Measurements from ENCODE around the gene IGSF10. TPM values are rescaled to one million over a fixed set of nuclear protein-coding genes. Genes with fewer than 3 reads are reported as not detected.

The IGSF10 gene
- polyA plus RNA-seq, 1 of the 3 experiments (the other 2 are of a cell fraction): 15.3 TPM

DNA sequence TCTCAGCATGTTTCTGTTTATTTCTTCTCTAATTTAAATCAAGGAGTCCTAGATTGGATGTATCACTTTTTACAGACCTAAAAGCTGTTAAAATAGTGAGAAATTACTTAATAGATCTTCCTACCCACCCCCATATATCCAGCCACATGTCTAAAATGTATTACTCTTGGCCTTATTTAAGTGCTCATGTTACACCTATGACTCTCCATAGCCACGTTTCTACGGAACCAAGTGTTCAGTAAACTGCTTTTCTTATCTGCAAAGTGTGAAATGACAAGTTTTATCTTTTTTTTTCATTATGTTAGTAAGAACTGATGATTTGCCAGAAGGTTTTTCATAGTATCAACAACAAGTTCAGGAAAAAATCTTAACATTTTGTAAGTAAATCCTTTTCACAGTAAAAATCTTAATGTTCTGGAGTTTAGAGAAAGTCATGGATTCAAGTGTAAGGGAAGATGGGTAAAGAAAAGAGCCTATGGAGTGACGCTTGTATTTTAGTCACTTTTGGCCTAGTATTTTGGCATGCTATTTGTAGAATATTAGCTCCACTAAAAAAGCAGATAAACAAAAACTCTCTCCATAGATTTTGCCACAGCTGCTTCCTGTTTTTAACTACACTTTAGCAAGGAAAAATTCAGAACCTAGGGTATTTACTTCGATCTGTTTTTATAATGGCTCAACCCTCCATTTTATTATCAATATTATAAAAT, 41.2 kb upstream of the IGSF10 start:
- DNase-seq: no peak
- H3K4me3 ChIP-seq (ENCODE audit: low read depth in 2 of 2, low read length in 1 of 2): no peak overlapping the region
- H3K4me2 ChIP-seq: no peak overlapping the region
- H3K9me3 ChIP-seq: no peaks in the 10 kb centered on the region
- no peaks in the 10 kb centered on the region for H3K9me2 ChIP-seq
- H3K4me1 ChIP-seq (ENCODE audit: control insufficient read depth in 1 of 2, insufficient read depth in 2 of 2, low read depth in 1 of 2, low read length in 1 of 2): no peaks in the 10 kb centered on the region; a peak in 1 of 4 replicates
- no peaks in the 10 kb centered on the region for H3K36me3 ChIP-seq (replicated peaks in 1 of 2; ENCODE audit: control insufficient read depth in 1 of 2, insufficient read depth in 2 of 2, low read length in 1 of 2)
- H3K79me2 ChIP-seq (ENCODE audit: insufficient read depth): no peaks in the 10 kb centered on the region
- TF ChIP-seq, protein P1, sequence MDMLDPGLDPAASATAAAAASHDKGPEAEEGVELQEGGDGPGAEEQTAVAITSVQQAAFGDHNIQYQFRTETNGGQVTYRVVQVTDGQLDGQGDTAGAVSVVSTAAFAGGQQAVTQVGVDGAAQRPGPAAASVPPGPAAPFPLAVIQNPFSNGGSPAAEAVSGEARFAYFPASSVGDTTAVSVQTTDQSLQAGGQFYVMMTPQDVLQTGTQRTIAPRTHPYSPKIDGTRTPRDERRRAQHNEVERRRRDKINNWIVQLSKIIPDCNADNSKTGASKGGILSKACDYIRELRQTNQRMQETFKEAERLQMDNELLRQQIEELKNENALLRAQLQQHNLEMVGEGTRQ (IDR thresholded peaks at IDR 0.05; ENCODE audit: borderline replicate concordance, low read depth, low read length): no peak
- TF ChIP-seq GATA2 (CRISPR knock-in tag; IDR thresholded peaks at IDR 0.05) (no peak), REST (IDR thresholded peaks at IDR 0.05; ENCODE audit: low read depth, low read length) (no peak), RCOR1 (IDR thresholded peaks at IDR 0.05; ENCODE audit: low read length) (no peak), RXRA (IDR thresholded peaks at IDR 0.05; ENCODE audit: borderline replicate concordance, low read depth) (no peak), MXI1 (IDR thresholded peaks at IDR 0.05; ENCODE audit: low read depth, low read length) (no peak), MAX (IDR thresholded peaks at IDR 0.05; ENCODE audit: low read depth) (no peak), RAD21 (IDR thresholded peaks at IDR 0.05; ENCODE audit: low read length) (no peak), CHD2 (IDR thresholded peaks at IDR 0.05; ENCODE audit: low read length, partially characterized antibody) (no peak), GABPA (IDR thresholded peaks at IDR 0.05; ENCODE audit: low read depth) (no peak), EP300 (IDR thresholded peaks at IDR 0.05; ENCODE audit: borderline replicate concordance in 1 of 2, low read depth in 1 of 2, low read length in 1 of 2) (no peak), TCF12 (IDR thresholded peaks at IDR 0.05) (no peak), POLR2AphosphoS5 (IDR thresholded peaks at IDR 0.05; ENCODE audit: low read depth, low read length) (no peak), SMC3 (IDR thresholded peaks at IDR 0.05; ENCODE audit: low read depth, low read length) (no peak), FOXJ3 (CRISPR knock-in tag; IDR thresholded peaks at IDR 0.05) (no peak), JUND (IDR thresholded peaks at IDR 0.05) (no peak)
- TF ChIP-seq, protein P2, sequence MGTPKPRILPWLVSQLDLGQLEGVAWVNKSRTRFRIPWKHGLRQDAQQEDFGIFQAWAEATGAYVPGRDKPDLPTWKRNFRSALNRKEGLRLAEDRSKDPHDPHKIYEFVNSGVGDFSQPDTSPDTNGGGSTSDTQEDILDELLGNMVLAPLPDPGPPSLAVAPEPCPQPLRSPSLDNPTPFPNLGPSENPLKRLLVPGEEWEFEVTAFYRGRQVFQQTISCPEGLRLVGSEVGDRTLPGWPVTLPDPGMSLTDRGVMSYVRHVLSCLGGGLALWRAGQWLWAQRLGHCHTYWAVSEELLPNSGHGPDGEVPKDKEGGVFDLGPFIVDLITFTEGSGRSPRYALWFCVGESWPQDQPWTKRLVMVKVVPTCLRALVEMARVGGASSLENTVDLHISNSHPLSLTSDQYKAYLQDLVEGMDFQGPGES (IDR thresholded peaks at IDR 0.05; ENCODE audit: low read depth, low read length): no peak
- TF ChIP-seq, protein P3, sequence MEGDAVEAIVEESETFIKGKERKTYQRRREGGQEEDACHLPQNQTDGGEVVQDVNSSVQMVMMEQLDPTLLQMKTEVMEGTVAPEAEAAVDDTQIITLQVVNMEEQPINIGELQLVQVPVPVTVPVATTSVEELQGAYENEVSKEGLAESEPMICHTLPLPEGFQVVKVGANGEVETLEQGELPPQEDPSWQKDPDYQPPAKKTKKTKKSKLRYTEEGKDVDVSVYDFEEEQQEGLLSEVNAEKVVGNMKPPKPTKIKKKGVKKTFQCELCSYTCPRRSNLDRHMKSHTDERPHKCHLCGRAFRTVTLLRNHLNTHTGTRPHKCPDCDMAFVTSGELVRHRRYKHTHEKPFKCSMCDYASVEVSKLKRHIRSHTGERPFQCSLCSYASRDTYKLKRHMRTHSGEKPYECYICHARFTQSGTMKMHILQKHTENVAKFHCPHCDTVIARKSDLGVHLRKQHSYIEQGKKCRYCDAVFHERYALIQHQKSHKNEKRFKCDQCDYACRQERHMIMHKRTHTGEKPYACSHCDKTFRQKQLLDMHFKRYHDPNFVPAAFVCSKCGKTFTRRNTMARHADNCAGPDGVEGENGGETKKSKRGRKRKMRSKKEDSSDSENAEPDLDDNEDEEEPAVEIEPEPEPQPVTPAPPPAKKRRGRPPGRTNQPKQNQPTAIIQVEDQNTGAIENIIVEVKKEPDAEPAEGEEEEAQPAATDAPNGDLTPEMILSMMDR (IDR thresholded peaks at IDR 0.05): no peak
- TF ChIP-seq, protein P4, sequence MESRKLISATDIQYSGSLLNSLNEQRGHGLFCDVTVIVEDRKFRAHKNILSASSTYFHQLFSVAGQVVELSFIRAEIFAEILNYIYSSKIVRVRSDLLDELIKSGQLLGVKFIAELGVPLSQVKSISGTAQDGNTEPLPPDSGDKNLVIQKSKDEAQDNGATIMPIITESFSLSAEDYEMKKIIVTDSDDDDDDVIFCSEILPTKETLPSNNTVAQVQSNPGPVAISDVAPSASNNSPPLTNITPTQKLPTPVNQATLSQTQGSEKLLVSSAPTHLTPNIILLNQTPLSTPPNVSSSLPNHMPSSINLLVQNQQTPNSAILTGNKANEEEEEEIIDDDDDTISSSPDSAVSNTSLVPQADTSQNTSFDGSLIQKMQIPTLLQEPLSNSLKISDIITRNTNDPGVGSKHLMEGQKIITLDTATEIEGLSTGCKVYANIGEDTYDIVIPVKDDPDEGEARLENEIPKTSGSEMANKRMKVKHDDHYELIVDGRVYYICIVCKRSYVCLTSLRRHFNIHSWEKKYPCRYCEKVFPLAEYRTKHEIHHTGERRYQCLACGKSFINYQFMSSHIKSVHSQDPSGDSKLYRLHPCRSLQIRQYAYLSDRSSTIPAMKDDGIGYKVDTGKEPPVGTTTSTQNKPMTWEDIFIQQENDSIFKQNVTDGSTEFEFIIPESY (IDR thresholded peaks at IDR 0.05; ENCODE audit: borderline replicate concordance, low read depth): no peak
- H3K27ac ChIP-seq (ENCODE audit: low read depth in 2 of 2, low read length in 1 of 2): no peak overlapping the region
- ChIA-PET POLR2A (no interaction called here), CTCF (no interaction called here)
- 27% methylated on average over 4 of the region's 4 CpGs for WGBS (ENCODE audit: low lambda C conversion rate)
- H2AFZ ChIP-seq (ENCODE audit: low read depth): no peak overlapping the region
- H4K20me1 ChIP-seq (ENCODE audit: insufficient read depth): no peaks in the 10 kb centered on the region
- H3K9ac ChIP-seq: no peak overlapping the region
- H3K27me3 ChIP-seq (ENCODE audit: insufficient read depth): no peaks in the 10 kb centered on the region
- H3F3A ChIP-seq (replicated peaks; ENCODE audit: insufficient read depth): no peaks in the 10 kb centered on the region
